Measurements from ENCODE around the gene C22orf23.

The C22orf23 gene

GRCh38 chr22:37953437-37954179 lies at the start of gene C22orf23, which contains the start of gene POLR2F:
Gene C22orf23, minus strand, starts transcription at chr22:37953601. Its CDS starts 452 bp downstream, at chr22:37953149.
Gene POLR2F, plus strand, starts transcription at chr22:37953699. Its CDS starts 89 bp downstream, at chr22:37953788.
- TF ChIP-seq CTCF (IDR thresholded peaks at IDR 0.05; ENCODE audit: insufficient read depth, low read depth, low read length, missing control alignments): no peak
- peak within 1 kb of the TSS; percentile 91 for H3K4me3 ChIP-seq (ENCODE audit: low read depth, low read length)
- peak; percentile 97 for DNase-seq (ENCODE audit: low read depth)

GRCh38 chr22:37999640-38000272 lies 46.4 kb upstream of the C22orf23 start:
- no peak overlapping the region for H3K4me3 ChIP-seq (ENCODE audit: low read depth, low read length)
- peak; percentile 16 for DNase-seq (ENCODE audit: low read depth)

GRCh38 chr22:37999236-37999635 lies 45.8 kb upstream of the C22orf23 start:
- TF ChIP-seq CTCF (IDR thresholded peaks at IDR 0.05; ENCODE audit: insufficient read depth, low read depth, low read length, missing control alignments): no peak
- no peak overlapping the region for H3K4me3 ChIP-seq (ENCODE audit: low read depth, low read length)
- no peak for DNase-seq (ENCODE audit: low read depth)

More at GRCh38 chr22:37999640-38000272, 46.4 kb upstream of the C22orf23 start:
- no peak for TF ChIP-seq CTCF (IDR thresholded peaks at IDR 0.05; ENCODE audit: insufficient read depth, low read depth, low read length, missing control alignments)

- TF ChIP-seq CTCF (IDR thresholded peaks at IDR 0.05; ENCODE audit: insufficient read depth, low read depth, low read length, missing control alignments): no peak
- H3K4me3 ChIP-seq (ENCODE audit: low read depth, low read length): no peak overlapping the region
- DNase-seq (ENCODE audit: low read depth): no peak
Observed at GRCh38 chr22:37998543-37998942, 45.1 kb upstream of the C22orf23 start.

- no peak overlapping the region for H3K4me3 ChIP-seq (ENCODE audit: low read depth, low read length)
- peak; percentile 7 for TF ChIP-seq CTCF (IDR thresholded peaks at IDR 0.05; ENCODE audit: insufficient read depth, low read depth, low read length, missing control alignments)
- DNase-seq (ENCODE audit: low read depth): no peak
Observed at GRCh38 chr22:37996515-37997246, 43.3 kb upstream of the C22orf23 start.

GRCh38 chr22:37996079-37996478 lies 42.7 kb upstream of the C22orf23 start:
- no peak for TF ChIP-seq CTCF (IDR thresholded peaks at IDR 0.05; ENCODE audit: insufficient read depth, low read depth, low read length, missing control alignments)
- H3K4me3 ChIP-seq (ENCODE audit: low read depth, low read length): no peak overlapping the region
- DNase-seq (ENCODE audit: low read depth): peak; percentile 22
